Measurements from ENCODE around the gene F10. TPM values are rescaled to one million over a fixed set of nuclear protein-coding genes. Genes with fewer than 3 reads are reported as not detected.

Gene F10
- total and polyA plus RNA-seq, 9 of the 15 experiments (the other 6 are each of a cell fraction or from before 2014, with no cell fraction given): 0.04 to 0.09 (median 0.07) TPM; not detected in 5

- ChIA-PET CTCF (ENCODE audit: low intra/inter-chr PET ratio) (no interaction called here), POLR2A (interaction anchor here (1.0 kb wide), 1 partner anchor 26 kb away, joined by 3 read pairs; no protein-coding TSS in a partner anchor)
- DNase-seq (ENCODE audit: extremely low read depth in 1 of 4, low spot score in 3 of 4) (peak; percentile 61 to 69 (median 66)), ATAC-seq (peak; percentile 82), FAIRE-seq (peak; percentile 86)
- Histone ChIP-seq H3K4me2 (ENCODE audit: insufficient read depth, low read length) (peak overlapping the region; percentile 38; the same call in 1 of the 2 replicates), H3K9ac (ENCODE audit: insufficient read depth in 1 of 2, low read depth in 2 of 2, low read length in 2 of 2) (no peak overlapping the region), H3K4me1 (replicated peaks in 1 of 2; ENCODE audit: control insufficient read depth in 2 of 2, insufficient read depth in 2 of 2, low read length in 2 of 2) (peaks cover 0 to 3% of the 10 kb centered on the region in 2 experiments; a peak in 1 of 5 replicates), H3K4me3 (no peak overlapping the region), H2AFZ (ENCODE audit: low read depth, low read length) (no peak overlapping the region), H3K9me3 (replicated peaks; ENCODE audit: control insufficient read depth, insufficient read depth, low read depth, low read length) (no peaks in the 10 kb centered on the region), H3K27me3 (ENCODE audit: control insufficient read depth in 2 of 2, insufficient read depth in 2 of 2, low read length in 2 of 2) (no peaks in the 10 kb centered on the region), H3K79me2 (ENCODE audit: control insufficient read depth, insufficient read depth, low read length) (peaks cover 9% of the 10 kb centered on the region; the same call in 2 of the 3 replicates), H3K9me1 (ENCODE audit: control insufficient read depth, insufficient read depth, low read length) (no peaks in the 10 kb centered on the region), H3K27ac (ENCODE audit: extremely low read depth, low read depth, low read length) (peak overlapping the region; percentile 47; the same call in 1 of the 3 replicates), H3K36me3 (ENCODE audit: control insufficient read depth, insufficient read depth, low read length) (peaks cover 88% of the 10 kb centered on the region), H4K20me1 (replicated peaks; ENCODE audit: control insufficient read depth, insufficient read depth, low read length) (peaks cover 4% of the 10 kb centered on the region; the same call in 1 of the 2 replicates)
- in situ Hi-C loops (cut with MboI) (no loop called here), intact Hi-C loops (cut with micrococcal nuclease) (no loop called here)
- WGBS (ENCODE audit: insufficient coverage, low coverage, missing lambda C conversion rate): 35% methylated on average over 6 of the region's 9 CpGs
- BruUV-seq (replicated peaks): no TSS peak
- TF ChIP-seq ZNF282 (CRISPR knock-in tag; IDR thresholded peaks at IDR 0.05) (no peak), KDM4B (IDR thresholded peaks at IDR 0.05; ENCODE audit: borderline replicate concordance in 2 of 2, low read depth in 1 of 2) (no peak), SMARCA5 (IDR thresholded peaks at IDR 0.05) (no peak), TRIM24 (IDR thresholded peaks at IDR 0.05) (peak in 1 of 2 experiments; percentile 41; a peak in 1 of 4 replicates), YBX1 (IDR thresholded peaks at IDR 0.05) (no peak), ZKSCAN1 (IDR thresholded peaks at IDR 0.05; ENCODE audit: low read depth, low read length) (no peak), ZNF436 (CRISPR knock-in tag; IDR thresholded peaks at IDR 0.05) (no peak), DPF2 (IDR thresholded peaks at IDR 0.05) (peak; percentile 67; the same call in 1 of the 2 replicates), POU5F1 (IDR thresholded peaks at IDR 0.05; ENCODE audit: borderline replicate concordance, low read depth, low read length, partially characterized antibody) (no peak), SMARCA4 (IDR thresholded peaks at IDR 0.05) (peak; percentile 67; the same call in 1 of the 2 replicates), KDM1A (IDR thresholded peaks at IDR 0.05) (peak in 1 of 2 experiments; percentile 52; a peak in 1 of 4 replicates), AFF1 (IDR thresholded peaks at IDR 0.05; ENCODE audit: low read depth in 1 of 2, partially characterized antibody in 2 of 2) (no peak), NR2F6 (CRISPR knock-in tag; IDR thresholded peaks at IDR 0.05) (no peak), BRD9 (IDR thresholded peaks at IDR 0.05; ENCODE audit: low read depth, partially characterized antibody) (no peak), EWSR1 (IDR thresholded peaks at IDR 0.05; ENCODE audit: borderline replicate concordance, low read depth, partially characterized antibody) (no peak), ARID3A (IDR thresholded peaks at IDR 0.05; ENCODE audit: borderline replicate concordance, low read depth, low read length) (no peak), ZNF253 (CRISPR knock-in tag; conservative IDR thresholded peaks at IDR 0.05) (no peak), JUN (IDR thresholded peaks at IDR 0.05; ENCODE audit: borderline replicate concordance, low read depth, low read length) (peak; percentile 89), JUN (CRISPR knock-in tag; IDR thresholded peaks at IDR 0.05; ENCODE audit: borderline replicate concordance) (no peak), DACH1 (IDR thresholded peaks at IDR 0.05; ENCODE audit: partially characterized antibody) (peak; percentile 43)
Measured at GRCh38 chr13:113187263-113187669, 64.7 kb downstream of the F10 start.

Measured in K562 (cell line).